OCI-M2 (cell line): ENCODE measurements around the gene RIPK4.
"Not testable (repeated sequence)": the region's sequence is repeated elsewhere in the genome, so short reads cannot be mapped to it uniquely, and the experiment has no call there.

Experiments
- DNase-seq: peaks from one replicate; lab custom pipeline; 2025; ENCODE audit not compliant: unreplicated experiment; lab: John Stamatoyannopoulos, UW

Gene RIPK4

DNA sequence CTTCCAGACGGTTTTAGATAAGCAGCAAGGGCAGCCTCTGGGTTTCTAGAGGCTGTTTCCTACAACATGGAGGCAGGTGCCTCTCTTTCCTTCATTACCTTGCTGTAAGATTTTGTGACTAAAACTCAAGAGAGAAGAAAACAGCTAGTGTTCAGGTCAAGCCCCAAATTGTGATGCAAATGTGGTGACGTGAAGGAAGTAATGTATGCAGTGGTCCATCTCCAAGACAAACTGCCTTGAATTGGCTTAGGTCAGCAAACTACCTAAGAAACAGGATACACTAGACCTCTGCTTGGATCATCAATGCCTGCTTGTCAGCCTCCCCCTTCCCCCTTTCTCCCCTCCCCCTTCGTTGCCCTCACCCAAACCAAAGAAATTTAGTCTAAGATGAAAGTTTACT is 28.9 kb upstream of the RIPK4 start:
- DNase-seq, result no peak

DNA sequence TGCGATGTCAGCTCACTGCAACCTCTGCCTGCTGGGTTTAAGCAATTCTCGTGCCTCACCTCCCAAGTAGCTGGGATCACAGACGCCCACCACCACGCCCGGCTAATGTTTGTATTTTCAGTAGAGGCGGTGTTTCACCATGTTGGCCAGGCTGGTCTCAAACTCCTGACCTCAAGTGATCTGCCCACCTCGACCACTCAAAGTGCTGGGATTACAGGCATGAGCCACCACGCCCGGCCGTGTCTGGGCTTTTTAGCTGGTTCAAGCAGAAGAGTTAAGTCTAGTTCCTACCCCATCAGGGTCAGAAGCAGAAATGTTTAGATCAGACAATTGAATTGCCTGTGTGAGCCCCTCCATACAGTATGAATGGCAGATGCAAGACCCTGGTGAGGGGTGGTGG is 27.7 kb upstream of the RIPK4 start:
- no peak for DNase-seq

DNA sequence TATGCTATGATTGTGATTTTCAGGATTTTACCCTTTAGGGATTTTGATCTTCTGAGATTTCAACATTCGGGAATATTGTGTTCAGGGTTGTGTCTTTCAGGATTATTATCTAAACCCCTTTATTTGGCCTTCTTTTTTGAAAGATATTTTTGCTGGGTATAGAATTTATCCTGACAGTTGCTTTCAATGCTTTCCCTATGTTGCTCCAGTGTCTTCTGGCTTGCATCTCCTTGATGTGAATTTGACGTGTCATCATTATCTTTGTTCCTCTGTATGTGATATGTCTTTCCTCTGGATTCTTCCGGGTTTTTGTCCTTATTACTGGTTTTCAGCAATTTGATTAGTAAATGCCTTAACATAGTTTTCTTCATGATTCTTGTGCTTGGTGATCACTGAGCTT is 25.9 kb upstream of the RIPK4 start:
- no peak for DNase-seq

DNA sequence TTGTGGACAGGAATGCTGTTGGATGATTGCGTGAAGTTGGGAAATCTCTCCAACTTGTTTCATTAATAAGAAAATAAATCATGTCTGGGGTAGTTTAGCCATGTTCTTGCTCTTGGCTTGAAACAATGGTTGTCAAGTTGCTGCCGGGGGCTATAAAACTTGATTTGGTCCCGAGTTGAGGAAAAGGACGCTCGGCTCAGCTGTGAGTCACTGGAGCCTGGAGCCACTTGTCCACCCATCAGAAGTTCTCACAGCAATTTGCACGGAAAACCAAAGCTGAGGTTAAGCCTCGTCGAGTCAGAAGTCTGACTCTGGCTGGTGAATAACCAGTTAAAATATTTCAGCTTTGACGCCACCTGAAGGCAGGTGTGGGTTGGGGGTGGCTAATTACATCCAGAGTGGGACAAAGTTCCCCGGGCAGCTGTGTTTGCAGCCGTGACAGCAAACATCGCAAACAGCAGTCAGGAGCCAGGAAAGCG is 19.7 kb upstream of the RIPK4 start:
- DNase-seq, result no peak

DNA sequence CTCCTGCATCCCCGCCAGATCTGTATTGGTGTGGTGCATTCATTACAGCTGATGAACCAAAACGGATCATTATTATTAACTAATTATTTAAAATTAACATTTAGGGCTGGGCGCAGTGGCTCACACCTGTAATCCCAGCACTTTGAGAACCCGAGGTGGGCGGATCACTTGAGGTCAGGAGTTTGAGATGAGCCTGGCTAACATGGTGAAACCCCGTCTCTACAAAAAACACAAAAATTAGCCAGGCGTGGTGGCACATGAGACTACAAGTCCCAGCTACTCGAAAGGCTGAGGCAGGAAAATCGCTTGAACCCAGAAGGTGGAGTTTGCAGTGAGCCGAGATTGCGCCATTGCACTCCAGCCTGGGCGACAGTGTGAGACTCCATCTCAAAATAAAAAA is 18.4 kb upstream of the RIPK4 start:
- not testable (repeated sequence) for DNase-seq

DNA sequence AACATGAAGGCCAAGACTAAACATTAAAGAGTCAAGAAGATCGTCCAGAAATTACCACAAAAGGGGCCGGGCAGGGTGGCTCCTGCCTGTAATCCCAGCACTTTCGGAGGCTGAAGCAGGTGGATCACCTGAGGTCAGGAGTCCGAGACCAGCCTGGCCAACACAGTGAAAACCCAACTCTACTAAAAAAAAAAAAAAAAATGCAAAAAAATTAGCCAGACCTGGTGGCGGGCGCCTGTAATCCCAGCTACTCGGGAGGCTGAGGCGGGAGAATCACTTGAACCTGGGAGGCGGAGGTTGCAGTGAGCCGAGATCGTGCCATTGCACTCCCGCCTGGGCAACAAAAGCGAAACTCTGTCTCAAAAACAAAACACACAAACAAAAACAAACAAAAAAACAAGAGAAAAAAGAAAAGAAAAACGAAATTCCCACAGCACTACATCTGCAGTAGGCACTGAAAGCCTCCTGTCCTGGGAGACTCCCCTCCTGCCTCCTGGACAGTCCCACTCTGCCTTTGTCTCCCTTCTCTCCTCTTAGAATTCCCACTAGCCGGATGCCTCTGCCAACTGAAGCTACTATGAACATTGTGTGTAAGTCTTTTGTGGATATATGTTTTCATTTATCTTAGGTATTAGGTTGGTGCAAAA is 17.7 kb upstream of the RIPK4 start:
- no peak for DNase-seq

DNA sequence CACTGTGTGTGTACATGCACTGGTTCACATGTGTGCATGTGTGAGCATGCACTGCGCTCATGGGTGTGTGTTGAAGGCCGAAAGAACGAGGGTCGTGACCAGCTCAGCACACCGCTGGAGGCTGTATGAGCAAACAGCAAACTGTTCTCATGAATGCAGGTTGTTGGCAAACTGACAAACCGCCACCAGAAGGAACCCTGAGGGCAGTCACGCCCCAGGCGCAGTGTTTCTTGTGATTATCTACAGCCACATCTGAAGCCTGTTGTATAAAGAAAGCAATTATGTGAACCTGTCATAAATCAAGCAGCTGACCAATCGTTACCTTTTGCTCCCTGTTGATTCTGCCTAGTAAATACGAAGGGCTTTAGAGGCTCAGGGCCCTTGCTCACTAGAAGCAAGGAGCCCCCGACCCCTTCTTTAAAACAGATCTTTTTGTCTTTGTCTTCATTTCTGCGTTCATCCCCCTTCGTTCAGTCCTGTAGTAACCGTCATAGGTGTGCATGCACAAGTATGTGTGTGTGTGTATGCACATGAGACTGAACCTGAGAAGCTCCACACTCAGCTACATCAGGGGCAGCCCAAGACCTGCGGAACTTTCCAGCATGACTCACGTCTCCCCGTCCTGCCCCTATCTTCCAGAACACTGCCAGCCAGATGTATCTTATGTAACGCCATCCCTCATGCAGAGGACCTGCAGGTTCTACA is 16.8 kb upstream of the RIPK4 start:
- DNase-seq, result no peak

DNA sequence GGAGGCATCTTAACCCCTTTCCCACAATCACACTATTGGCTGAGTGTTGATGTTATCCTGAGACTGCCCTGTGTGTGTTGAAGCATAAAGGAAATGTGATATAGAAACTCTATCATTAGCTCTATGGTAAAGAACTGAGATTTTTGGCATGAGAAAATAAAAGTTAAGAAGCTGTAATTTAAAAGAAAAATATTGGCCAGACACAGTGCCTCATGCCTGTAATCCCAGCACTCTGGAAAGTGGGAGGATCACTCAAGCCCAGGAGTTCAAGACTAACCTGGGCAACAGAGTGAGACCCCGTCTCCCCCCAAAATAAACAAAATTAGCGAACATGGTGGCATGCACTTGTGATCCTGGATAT is 14.2 kb upstream of the RIPK4 start:
- DNase-seq, result no peak

DNA sequence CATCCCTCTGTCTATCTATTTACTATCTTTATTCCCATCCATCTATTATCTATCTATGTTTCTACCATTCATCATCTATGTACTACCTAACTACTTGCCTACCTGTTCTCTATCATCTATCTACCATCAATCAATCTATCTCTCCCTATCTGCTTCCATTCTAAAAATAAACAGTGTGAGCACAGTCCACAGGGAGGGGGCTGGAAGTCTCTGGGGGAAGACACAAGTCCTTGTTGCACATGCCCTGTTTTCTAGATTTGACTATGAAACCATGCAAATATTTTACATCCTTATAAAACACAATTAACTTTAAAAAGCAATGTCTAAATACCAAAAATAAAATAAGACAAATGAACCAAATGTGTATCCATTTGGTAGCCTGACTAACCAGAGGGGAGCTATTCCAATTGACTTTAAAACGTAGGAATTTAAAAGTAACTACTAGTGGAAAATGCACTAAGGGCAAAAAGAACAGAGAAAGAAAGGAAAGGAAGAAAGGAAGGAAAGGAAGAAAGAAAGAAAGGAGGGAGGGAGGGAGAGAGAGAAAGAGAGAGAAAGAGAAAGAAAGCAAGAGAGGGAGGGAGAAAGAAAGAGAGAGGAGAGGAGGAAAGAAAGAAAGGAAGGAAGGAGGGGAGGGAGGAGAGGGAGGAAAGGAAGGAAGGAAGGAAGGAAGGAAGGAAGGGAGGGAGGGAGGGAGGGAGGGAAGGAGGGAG is 13.6 kb upstream of the RIPK4 start:
- no peak for DNase-seq

DNA sequence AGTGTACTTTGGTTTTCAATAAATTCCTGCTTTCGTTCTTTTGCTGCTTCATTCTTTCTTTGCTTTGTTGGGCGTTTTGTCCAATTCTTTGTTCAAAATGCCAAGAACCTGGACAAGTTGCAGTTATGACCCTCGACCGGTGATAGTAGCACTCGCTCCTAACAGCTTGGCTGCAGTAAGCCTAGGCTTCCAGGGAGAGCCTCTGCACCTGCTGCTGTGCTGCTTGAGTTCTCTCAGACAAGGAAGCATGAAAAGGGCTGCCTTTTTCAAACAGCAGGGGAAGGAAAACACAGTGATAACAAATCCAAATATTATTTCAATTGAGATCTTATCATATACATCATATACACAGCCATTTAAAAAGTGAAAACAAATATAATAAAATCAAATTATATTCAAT is 12.8 kb upstream of the RIPK4 start:
- DNase-seq, result no peak

DNA sequence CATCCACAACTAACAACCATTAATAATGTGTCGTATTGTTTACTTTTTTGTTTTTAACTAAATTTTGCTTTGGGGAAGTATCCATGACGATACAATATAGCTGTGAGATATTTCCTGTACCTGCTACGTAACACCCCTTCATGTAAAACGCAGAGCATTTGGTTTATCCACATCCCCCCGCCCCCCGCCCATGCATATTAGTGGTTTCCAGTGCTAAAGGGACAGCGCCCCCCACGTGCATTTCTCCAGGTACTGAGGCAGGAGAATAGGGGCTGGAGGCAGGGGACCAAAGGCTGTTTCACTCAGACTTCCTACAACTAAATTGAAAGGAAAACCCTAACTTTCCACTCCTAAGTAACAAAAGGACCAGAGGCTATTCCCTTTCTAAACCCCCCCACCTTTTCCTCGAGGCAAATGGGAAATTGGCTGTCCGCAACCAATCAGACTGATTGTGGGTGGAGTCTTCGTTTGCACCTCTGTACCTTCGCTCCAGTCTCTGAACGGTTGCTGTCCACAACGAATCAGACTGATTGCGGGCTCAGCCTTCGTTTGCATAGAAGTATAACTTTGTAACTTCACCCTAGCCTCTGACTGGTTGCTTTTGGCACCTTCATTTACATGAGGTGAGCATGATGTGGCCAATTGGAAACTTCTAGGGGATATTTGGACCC is 12.2 kb upstream of the RIPK4 start:
- no peak for DNase-seq

DNA sequence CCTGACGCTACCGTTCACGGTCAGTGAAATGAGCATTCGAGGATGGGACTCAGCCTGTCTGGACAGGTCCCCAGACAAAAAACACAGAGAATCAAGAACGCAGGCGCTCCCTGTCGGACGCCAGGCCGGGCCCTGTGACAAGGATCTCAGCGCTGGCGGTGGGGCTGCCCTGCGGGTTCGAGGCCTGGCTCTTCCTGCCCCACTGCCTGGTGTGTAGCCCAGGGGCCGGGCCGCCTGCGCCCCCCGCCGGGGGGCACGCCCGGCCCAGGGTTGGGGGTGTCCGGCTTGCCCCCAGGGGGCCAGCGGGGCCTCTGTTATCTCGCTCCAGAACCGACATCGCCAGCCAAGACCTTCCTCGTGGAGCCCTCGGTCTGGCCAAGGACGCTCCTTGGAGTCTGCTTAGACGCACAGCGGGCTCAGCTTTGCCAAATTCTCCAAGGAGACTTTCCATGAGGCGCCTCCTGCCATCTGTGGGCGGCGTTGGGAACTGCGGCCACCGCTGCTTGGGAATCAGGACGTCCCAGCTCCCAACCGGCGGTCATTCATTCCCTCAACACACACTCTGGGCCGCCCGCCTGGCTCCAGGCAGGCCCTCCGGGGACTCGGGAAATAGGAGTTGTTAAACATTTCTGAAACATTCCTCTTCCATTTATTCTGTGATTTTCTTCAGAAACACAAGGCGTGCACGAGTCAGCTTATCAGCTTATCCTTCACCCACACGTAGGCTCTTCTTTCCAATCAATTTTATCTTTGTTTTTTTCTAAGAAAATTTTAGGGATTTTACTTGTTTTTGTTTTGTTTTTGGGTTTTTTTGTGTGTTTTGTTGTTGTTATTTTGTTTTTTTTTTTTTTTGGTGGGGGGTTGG is 11.3 kb upstream of the RIPK4 start:
- no peak for DNase-seq

DNA sequence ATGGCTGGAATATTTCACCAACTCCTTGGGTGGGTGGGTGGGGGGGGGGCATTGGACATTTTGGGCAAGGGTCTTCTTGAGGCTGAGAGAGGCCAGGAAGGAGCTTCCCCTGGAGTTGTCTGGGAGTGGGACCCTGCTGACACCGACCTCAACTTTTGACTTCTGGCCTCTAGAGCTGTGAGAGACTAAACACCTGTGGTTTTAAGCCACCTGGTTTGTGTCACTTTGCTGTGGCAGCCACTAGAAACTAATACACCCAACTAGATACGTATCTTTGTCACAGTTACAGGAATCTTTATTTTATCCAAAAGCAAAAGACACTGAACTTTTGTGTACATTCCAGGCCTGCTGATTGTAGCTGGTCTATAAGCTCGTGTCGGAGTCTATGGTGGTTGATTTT is 9.9 kb upstream of the RIPK4 start:
- no peak for DNase-seq

DNA sequence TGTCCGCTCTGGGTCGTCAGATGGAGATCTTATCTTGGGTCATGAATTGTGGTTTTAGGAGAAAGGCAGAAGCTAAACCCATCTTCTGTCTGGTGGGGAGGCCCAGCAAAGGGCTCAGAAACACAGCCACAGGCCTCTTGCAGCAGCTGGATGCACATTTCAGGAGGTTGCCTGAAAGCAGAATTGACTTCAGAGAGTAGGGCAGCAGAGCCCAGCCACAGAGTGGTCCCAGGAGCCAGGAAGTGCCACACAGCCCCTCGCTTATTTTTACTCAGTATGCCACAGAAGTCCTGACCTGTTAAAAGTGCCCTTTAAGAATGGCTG is 8.3 kb upstream of the RIPK4 start:
- no peak for DNase-seq

DNA sequence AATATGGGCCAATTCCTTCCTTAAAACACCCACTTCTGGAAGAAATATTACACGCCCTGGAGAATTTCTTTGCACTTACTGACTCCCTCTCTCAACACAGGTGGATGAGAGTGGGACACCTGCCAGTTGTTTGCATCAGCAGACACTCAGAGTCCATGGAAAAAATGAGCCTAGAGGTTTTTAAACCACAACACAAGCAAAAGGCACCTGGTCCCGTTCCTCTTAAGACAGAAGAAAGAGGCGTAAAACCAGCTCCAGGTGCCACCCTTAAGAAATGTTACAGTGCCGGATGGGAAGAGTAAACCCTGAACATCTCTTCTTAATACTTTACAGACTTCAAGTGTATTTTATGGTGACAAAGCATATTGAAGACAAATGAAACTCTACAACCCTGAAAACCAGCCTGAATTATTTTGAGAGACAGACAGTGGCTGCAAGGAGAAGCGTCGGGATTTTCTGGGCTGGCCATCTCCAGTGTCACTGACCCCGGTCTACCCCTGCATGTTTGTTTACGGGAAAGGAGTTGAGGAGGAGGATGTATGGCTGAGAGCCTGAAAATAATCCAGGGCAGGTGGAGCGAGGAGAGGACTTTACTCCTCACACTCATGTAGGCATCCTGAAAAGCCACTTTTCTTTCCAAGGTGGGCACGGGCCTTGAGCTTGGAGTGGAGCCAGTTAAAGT is 7.8 kb upstream of the RIPK4 start:
- DNase-seq, result no peak

DNA sequence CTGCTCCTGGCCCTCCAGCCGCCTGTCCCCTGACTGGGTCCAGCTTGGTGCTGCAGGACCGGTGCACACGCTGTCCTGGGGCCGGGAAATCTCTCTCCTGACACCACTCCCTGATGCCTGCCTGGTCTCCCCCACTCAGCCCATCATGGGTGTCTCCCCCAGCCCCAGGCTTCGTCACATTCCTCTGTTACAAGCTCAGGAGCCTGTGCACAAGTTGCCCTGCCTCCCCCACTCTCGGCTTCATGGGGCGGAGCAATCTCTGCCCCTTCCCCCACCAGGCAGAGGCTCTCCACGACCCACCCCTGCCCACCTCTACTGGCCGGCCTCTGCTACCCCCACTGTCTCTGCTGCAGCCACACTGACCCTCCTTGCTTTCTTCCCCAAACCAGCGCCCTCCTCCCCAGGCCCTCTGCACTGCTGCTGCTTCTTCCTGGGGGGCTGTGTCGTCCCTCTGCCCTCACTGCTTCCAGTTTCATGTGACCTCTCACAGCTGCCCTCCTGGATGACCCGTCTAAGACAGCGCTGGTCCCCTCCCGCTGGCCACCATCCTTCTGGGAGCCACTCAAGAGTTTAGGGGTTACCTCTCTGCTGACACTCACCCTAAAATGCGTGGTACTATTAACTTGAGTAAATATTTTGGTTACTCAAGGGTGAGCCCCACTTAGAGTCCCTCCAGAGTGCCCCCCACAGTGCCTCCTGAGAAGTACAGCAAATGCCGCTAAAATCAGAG is 5.7 kb upstream of the RIPK4 start:
- DNase-seq, result no peak

DNA sequence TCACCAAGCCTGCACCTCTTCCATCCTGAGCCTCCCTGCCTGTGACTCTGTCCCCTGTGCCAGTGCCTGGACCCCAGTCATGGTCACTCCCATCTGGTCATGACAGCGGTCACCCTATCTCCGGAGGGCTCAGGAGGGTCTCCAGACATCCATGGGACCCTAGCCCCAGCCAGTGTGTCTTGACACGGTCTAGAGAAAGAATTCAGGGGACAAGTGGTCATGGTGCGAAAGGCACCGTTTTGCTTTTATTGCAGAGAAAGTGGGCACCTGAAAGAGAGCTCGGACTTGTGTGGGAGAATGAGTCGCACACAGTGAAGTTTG is 4.7 kb upstream of the RIPK4 start:
- DNase-seq, result no peak

DNA sequence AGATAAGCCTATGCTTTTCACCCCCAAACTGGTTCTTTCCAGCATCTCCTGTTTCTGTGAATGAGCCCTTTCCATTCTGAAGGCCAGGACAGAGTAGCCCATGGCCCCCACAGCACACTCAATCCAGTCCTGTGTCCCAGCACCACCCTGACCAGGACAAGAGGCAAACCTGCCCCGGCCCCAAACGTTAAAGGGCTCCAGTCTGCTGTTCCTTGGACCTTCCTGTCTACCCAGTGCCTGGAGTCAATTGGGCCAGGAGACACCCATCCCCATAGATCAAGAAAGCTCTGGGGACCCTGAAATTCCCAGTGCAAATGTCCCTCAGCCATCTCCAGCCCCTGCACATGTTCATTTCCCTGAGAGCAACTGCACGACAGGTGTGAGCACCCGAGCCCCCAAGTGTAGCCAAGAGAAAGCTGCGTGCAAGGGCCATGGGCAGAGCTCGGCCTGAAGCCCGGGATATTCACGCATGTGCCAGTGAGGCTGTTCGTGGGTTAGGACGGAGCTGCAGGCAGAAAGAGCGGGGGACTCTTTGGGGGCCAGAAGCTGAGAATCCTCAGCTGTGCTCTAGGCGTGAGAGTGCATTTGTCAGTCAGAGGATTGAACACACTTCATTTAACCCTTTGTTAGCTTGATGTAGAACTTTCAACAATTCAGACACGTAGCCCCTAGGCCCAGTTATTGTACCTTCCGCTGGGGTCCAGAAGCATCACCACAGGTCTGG is 4.2 kb upstream of the RIPK4 start:
- DNase-seq, result no peak

DNA sequence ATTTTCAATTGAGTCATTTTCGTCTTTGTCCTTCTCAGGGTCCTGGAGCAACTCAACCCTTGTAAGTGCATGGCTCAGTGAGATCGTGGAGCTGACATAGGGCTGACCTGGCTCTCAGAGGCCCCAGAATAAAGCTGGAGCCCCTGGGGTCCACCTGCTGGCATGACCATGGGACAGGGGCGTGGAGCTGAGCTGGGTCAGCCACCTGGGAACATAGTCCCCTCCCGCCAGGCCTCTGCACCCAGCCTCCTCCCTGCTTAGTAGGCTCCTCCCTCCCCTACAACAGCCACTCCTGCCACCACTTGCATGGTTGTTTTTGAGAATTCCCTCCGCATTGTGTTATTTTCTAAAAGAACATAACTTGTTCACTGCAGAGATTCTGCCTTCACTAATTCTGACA is 3.1 kb upstream of the RIPK4 start:
- DNase-seq, result no peak
